Testis (tissue), 3 donors: Measurements from ENCODE around the gene ARPC4. TPM values are rescaled to one million over a fixed set of nuclear protein-coding genes. Genes with fewer than 3 reads are reported as not detected.

Experiments
- DNase-seq: peaks from one replicate; pipeline ENCODE4 v3.0.0-alpha.2; 2019
- H3K27ac ChIP-seq, 2 donors: fragments of 200-600 bp; sonication (generic); one replicate each; pipeline ENCODE4 v1.5.1; 2019
- H3K27me3 ChIP-seq: fragments of 200-600 bp; sonication (generic); one replicate; pipeline ENCODE4 v1.5.1; 2019
- H3K36me3 ChIP-seq: fragments of 200-600 bp; sonication (generic); one replicate; pipeline ENCODE4 v1.5.1; 2017; ENCODE audit warnings: low read depth; ENCODE audit errors: missing control alignments
- H3K4me1 ChIP-seq: fragments of 200-600 bp; sonication (generic); one replicate; pipeline ENCODE4 v1.5.1; 2019
- H3K4me3 ChIP-seq, 2 donors: fragments of 200-600 bp; sonication (generic); one replicate each; pipeline ENCODE4 v1.5.1; 2017 to 2019
- H3K9me3 ChIP-seq: fragments of 200-600 bp; sonication (generic); one replicate; pipeline ENCODE4 v1.5.1; 2017
- CTCF ChIP-seq, 3 experiments: fragments of 450-650 bp in 2 of 3; fragments of 200-600 bp in 1 of 3; sonication (generic) in 1 of 3; IDR thresholded peaks; one replicate each; pipeline ENCODE4 v1.5.1; 2016 to 2019; ENCODE audit warnings: antibody characterized with exemption in 3 of 3, mild to moderate bottlenecking in 2 of 3, moderate library complexity in 1 of 3
- POLR2A ChIP-seq: fragments of 450-650 bp; IDR thresholded peaks from one replicate; pipeline ENCODE4 v1.6.1; 2017; ENCODE audit warnings: antibody characterized with exemption, mild to moderate bottlenecking, moderate library complexity
- WGBS, 2 donors: methylation state at CpG; one replicate each; pipeline ENCODE4 v1.1.5; 2018; 5-methylcytosine and 5-hydroxymethylcytosine counted together
- intact Hi-C: fragments of 100-400 bp; cut with DNase I; formaldehyde crosslinking; loops from one replicate; pipeline ENCODE4 v1.15.1; 2023; ENCODE audit warnings: low total_unique reads
- polyA plus RNA-seq: library from polyadenylated mRNA; stranded (reverse); fragments of 350-450 nt; fragmentation: Illumina TruSeq; extraction: RNeasy Lipid Tissue Mini Kit (QIAGEN cat#74804); gene quantifications from one replicate; pipeline ENCODE4 v1.2.3, GENCODE V29; 2014; ENCODE audit warnings: low read depth, low replicate concordance; ENCODE audit not compliant: insufficient read depth
- total RNA-seq, 2 donors: library from RNA; depleted of rRNA; stranded (reverse); fragments of >200 nt; gene quantifications; one replicate each; pipeline ENCODE4 v1.2.3, GENCODE V29; 2016

The ARPC4 gene
- total and polyA plus RNA-seq, 3 donors from 2014 or later = 99.6 to 124 (median 108) TPM

- Histone ChIP-seq H3K4me1 (peaks cover 8% of the 10 kb centered on the region), H3K27me3 (no peaks in the 10 kb centered on the region), H3K27ac (peak overlapping the region; percentile 94), H3K4me3 (peak overlapping the region; percentile 82 to 96), H3K36me3 (no peaks in the 10 kb centered on the region), H3K9me3 (no peaks in the 10 kb centered on the region)
- DNase-seq = no peak
- intact Hi-C loops = no loop called here
- TF ChIP-seq POLR2A = no peak
- TF ChIP-seq CTCF (IDR thresholded peaks at IDR 0.05) = no peak
- 0 to 1% methylated on average over 20 to 23 of the region's 23 CpGs for WGBS, 2 donors
Measured at GRCh38 chr3:9793161-9793781, 389 bp downstream of the ARPC4 start.

GRCh38 chr3:9794400-9794799 lies 1.5 kb downstream of the ARPC4 start:
- no peak overlapping the region for H3K4me3 ChIP-seq

GRCh38 chr3:9795207-9795606 lies 2.3 kb downstream of the ARPC4 start:
- no peaks in the 10 kb centered on the region for H3K36me3 ChIP-seq
- no peak overlapping the region for H3K4me3 ChIP-seq
- no peak for DNase-seq
- intact Hi-C loops = no loop called here
- H3K9me3 ChIP-seq = no peaks in the 10 kb centered on the region
- no peak for TF ChIP-seq POLR2A
- TF ChIP-seq CTCF (IDR thresholded peaks at IDR 0.05) = no peak
- no peak overlapping the region for H3K27ac ChIP-seq
- no peaks in the 10 kb centered on the region for H3K27me3 ChIP-seq
- WGBS, 2 donors = 80 to 91% methylated on average over 5 of the region's 5 CpGs
- H3K4me1 ChIP-seq = peaks cover 8% of the 10 kb centered on the region

More at GRCh38 chr3:9794400-9794799, 1.5 kb downstream of the ARPC4 start:
- intact Hi-C loops = no loop called here
- 87 to 88% methylated on average over 11 of the region's 11 CpGs for WGBS, 2 donors
- no peak overlapping the region for H3K27ac ChIP-seq
- H3K4me1 ChIP-seq = peaks cover 8% of the 10 kb centered on the region
- H3K9me3 ChIP-seq = no peaks in the 10 kb centered on the region
- no peaks in the 10 kb centered on the region for H3K27me3 ChIP-seq
- no peaks in the 10 kb centered on the region for H3K36me3 ChIP-seq
- TF ChIP-seq CTCF (IDR thresholded peaks at IDR 0.05) = no peak
- no peak for DNase-seq

DNA sequence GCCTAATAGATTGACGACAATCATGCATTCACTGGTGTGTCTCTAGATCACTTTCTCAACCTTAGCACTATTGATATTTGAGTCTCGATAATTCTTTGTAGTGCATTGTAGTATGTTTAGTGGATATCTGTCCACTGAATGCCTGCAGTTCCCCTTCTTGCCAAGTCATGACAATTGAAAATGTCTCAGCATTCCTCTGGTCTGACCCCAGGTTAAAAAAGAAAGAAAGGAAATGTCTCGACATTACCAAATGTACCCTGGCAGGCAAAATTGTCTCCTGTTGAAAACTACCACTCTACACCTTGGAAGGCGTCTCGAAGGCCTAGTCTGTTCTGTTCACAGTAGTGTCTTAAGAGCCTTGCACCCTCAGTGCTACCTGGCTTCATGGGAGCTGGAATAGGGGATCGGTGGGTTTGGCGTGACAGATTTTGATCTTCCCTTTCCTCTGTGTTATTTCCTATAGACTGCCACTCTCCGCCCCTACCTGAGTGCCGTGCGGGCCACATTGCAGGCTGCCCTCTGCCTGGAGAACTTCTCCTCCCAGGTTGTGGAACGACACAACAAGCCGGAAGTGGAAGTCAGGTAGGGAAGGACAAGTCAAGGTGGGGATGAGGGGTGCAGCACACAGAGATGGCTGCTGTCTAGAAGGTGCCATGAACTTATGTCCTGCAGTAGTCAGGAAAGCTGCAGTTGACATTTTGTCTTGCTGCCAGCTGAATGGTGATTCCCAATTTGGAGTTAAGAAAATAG lies 4.5 kb downstream of the ARPC4 start:
- no peaks in the 10 kb centered on the region for H3K27me3 ChIP-seq
- no peaks in the 10 kb centered on the region for H3K9me3 ChIP-seq
- DNase-seq = no peak
- no peak overlapping the region for H3K27ac ChIP-seq
- H3K4me3 ChIP-seq = no peak overlapping the region
- TF ChIP-seq CTCF (IDR thresholded peaks at IDR 0.05) (no peak), POLR2A (no peak)
- H3K36me3 ChIP-seq = no peaks in the 10 kb centered on the region
- 91 to 93% methylated on average over 12 of the region's 12 CpGs for WGBS, 2 donors
- intact Hi-C loops = no loop called here
- peaks cover 8% of the 10 kb centered on the region for H3K4me1 ChIP-seq
